Muscle layer of duodenum (tissue), 2 donors: Measurements from ENCODE around the gene ADGB.
"Not testable (repeated sequence)": the region's sequence is repeated elsewhere in the genome, so short reads cannot be mapped to it uniquely, and the experiment has no call there.

Experiments used
- H3K27ac ChIP-seq: one replicate; pipeline ENCODE4 v1.7.0; 2013; ENCODE audit warnings: mild to moderate bottlenecking, low read length
- H3K27me3 ChIP-seq: one replicate; pipeline ENCODE4 v1.7.0; 2013; ENCODE audit warnings: low read depth, mild to moderate bottlenecking, control low read depth, low read length
- H3K36me3 ChIP-seq, 2 donors: one replicate each; pipeline ENCODE4 v1.7.0; 2013; ENCODE audit warnings: low read length in 2 of 2, control low read depth in 1 of 2, mild to moderate bottlenecking in 1 of 2; ENCODE audit not compliant: insufficient read depth in 2 of 2, control insufficient read depth in 1 of 2
- H3K4me1 ChIP-seq, 2 donors: one replicate each; pipeline ENCODE4 v1.7.0; 2013; ENCODE audit warnings: low read length in 2 of 2, mild to moderate bottlenecking in 2 of 2, control low read depth in 1 of 2, moderate library complexity in 1 of 2; ENCODE audit not compliant: insufficient read depth in 2 of 2, control insufficient read depth in 1 of 2
- H3K4me3 ChIP-seq, 2 donors: one replicate each; pipeline ENCODE4 v1.7.0; 2013; ENCODE audit warnings: low read length in 2 of 2, low read depth in 1 of 2, mild to moderate bottlenecking in 1 of 2
- H3K9me3 ChIP-seq, 2 donors: one replicate each; pipeline ENCODE4 v1.7.0; 2013; ENCODE audit warnings: low read length in 2 of 2, control low read depth in 1 of 2, mild to moderate bottlenecking in 1 of 2; ENCODE audit not compliant: control insufficient read depth in 1 of 2
- donor health status: healthy.

The ADGB gene

GRCh38 chr6:146827216-146827928, 228.6 kb downstream of the ADGB start:
- no peak overlapping the region for H3K27ac ChIP-seq
- no peaks in the 10 kb centered on the region for H3K36me3 ChIP-seq
- no peaks in the 10 kb centered on the region for H3K27me3 ChIP-seq
- H3K4me3 ChIP-seq = no peak overlapping the region
- no peaks in the 10 kb centered on the region for H3K4me1 ChIP-seq
- H3K9me3 ChIP-seq = no peaks in the 10 kb centered on the region

- Histone ChIP-seq H3K27me3 (no peaks in the 10 kb centered on the region), H3K4me1 (no peaks in the 10 kb centered on the region), H3K36me3 (no peaks in the 10 kb centered on the region), H3K4me3 (no peak overlapping the region), H3K27ac (no peak overlapping the region), H3K9me3 (no peaks in the 10 kb centered on the region)
Observed at GRCh38 chr6:146829792-146830565, 231.2 kb downstream of the ADGB start.

GRCh38 chr6:146833157-146833556, 234.4 kb downstream of the ADGB start:
- Histone ChIP-seq H3K36me3 (no peaks in the 10 kb centered on the region), H3K27me3 (no peaks in the 10 kb centered on the region), H3K4me3 (no peak overlapping the region), H3K4me1 (no peaks in the 10 kb centered on the region), H3K27ac (no peak overlapping the region), H3K9me3 (no peaks in the 10 kb centered on the region)

DNA sequence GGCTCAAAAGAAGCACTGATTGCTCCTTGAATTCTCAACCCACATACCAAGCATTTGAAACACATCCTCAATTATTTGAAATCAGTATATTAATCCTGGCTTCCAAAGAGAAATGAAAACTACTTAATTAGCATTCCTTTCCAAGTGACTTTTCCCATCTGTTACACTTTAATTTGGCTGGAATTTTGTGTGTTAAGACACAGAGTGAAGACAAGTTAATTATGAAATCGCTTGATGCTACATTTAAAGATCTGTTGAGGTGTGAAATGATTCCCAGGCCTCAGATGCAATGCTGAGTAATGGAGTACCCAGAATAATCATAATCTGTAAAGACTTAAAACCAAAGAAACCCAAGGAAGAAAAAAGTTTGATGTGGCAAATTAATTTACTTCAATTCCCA, 241.4 kb downstream of the ADGB start:
- Histone ChIP-seq H3K4me3 (no peak overlapping the region), H3K9me3 (no peaks in the 10 kb centered on the region), H3K27ac (no peak overlapping the region), H3K4me1 (no peaks in the 10 kb centered on the region), H3K27me3 (no peaks in the 10 kb centered on the region), H3K36me3 (no peaks in the 10 kb centered on the region)

GRCh38 chr6:146840641-146841040, 241.9 kb downstream of the ADGB start:
- no peak overlapping the region for H3K4me3 ChIP-seq
- no peaks in the 10 kb centered on the region for H3K4me1 ChIP-seq
- no peaks in the 10 kb centered on the region for H3K27me3 ChIP-seq
- no peak overlapping the region for H3K27ac ChIP-seq
- H3K9me3 ChIP-seq = no peaks in the 10 kb centered on the region
- no peaks in the 10 kb centered on the region for H3K36me3 ChIP-seq

GRCh38 chr6:146847426-146847825, 248.7 kb downstream of the ADGB start:
- Histone ChIP-seq H3K27ac (no peak overlapping the region), H3K4me1 (no peaks in the 10 kb centered on the region), H3K27me3 (no peaks in the 10 kb centered on the region), H3K36me3 (no peaks in the 10 kb centered on the region), H3K4me3 (no peak overlapping the region), H3K9me3 (no peaks in the 10 kb centered on the region)

- Histone ChIP-seq H3K4me1 (no peaks in the 10 kb centered on the region), H3K9me3 (no peaks in the 10 kb centered on the region), H3K4me3 (no peak overlapping the region), H3K27ac (no peak overlapping the region), H3K36me3 (no peaks in the 10 kb centered on the region), H3K27me3 (no peaks in the 10 kb centered on the region)
Observed at GRCh38 chr6:146850238-146850896, 251.6 kb downstream of the ADGB start.

DNA sequence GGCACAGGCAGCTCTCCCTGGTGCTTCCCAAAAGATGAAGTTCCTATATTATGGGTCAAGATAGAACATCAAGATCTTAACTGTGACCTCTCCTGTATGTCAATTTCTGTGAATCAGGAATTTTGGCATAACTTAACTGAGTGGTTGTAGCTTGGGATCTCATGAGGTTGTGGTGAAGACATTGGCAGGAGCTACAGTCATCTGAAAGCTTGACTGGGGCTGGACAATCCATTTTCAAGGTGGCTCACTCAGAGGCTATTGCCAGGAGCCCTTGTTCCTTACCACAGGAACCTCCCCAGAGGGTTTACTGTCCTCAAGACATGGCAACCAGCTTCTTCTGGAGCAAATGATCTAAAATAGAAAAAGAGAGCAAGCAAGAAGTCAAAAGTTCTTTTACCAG, 252.2 kb downstream of the ADGB start:
- H3K36me3 ChIP-seq = no peaks in the 10 kb centered on the region

GRCh38 chr6:146851837-146852236, 253.1 kb downstream of the ADGB start:
- H3K9me3 ChIP-seq = no peaks in the 10 kb centered on the region
- no peak overlapping the region for H3K4me3 ChIP-seq
- no peak overlapping the region for H3K27ac ChIP-seq
- no peaks in the 10 kb centered on the region for H3K36me3 ChIP-seq
- H3K4me1 ChIP-seq = no peaks in the 10 kb centered on the region
- no peaks in the 10 kb centered on the region for H3K27me3 ChIP-seq

More for the DNA sequence above, 252.2 kb downstream of the ADGB start:
- no peak overlapping the region for H3K4me3 ChIP-seq
- H3K27ac ChIP-seq = no peak overlapping the region
- H3K9me3 ChIP-seq = no peaks in the 10 kb centered on the region
- no peaks in the 10 kb centered on the region for H3K4me1 ChIP-seq
- H3K27me3 ChIP-seq = no peaks in the 10 kb centered on the region

DNA sequence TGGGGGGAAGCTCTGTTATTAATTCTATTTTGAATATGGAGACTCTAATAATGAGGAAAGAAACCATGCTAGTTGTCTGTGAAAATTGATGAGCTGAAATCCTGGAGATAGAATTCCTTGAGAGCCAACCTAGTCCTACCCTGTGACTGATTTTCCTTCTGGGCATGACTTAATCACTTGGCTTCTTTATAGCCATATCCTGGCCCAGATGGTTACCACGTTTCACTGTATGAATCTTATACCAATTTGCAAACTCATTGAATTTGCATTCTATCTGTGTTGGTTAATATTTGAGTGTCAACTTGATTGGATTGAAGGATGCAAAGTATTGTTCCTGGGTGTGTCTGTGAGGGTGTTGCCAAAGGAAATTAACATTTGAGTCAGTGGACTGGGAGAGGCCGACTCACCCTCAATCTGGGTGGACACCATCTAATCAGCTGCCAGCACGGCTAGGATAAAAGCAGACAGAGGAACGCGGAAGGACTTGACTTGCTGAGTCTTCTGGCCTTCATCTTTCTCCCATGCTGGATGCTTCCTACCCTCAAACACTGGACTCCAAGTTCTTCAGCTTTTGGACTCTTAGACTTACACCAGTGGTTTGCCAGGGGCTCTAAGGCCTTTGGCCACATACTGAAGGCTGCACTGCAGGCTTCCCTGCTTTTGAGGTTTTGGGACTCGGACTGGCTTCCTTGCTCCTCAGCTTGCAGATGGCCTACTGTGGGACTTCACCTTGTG, 255.9 kb downstream of the ADGB start:
- not testable (repeated sequence) for H3K27me3 ChIP-seq, H3K4me3 ChIP-seq, H3K27ac ChIP-seq, H3K9me3 ChIP-seq, H3K4me1 ChIP-seq, H3K36me3 ChIP-seq

DNA sequence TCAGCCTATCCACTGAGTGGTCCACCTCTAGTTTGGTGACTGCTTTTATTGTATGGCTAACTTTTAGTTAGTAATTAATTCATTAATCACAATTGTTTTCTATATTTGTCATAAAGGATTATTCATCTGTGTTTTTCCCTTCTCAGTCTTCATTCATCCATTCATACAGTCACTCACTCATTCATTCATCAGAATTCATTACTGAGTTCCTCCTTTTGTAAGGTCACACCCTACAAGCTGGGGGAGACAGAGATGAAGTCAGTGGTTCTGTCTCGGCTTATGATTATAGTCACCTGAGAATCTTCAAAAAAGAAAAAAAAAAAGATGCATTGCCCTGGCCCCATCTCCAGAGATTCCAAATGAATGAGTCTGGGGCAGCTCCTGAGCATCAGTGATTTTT, 257.1 kb downstream of the ADGB start:
- no peaks in the 10 kb centered on the region for H3K36me3 ChIP-seq
- no peaks in the 10 kb centered on the region for H3K27me3 ChIP-seq
- H3K4me1 ChIP-seq = no peaks in the 10 kb centered on the region
- no peak overlapping the region for H3K4me3 ChIP-seq
- no peak overlapping the region for H3K27ac ChIP-seq
- no peaks in the 10 kb centered on the region for H3K9me3 ChIP-seq
